ENCODE results near the gene PSMD6.

Gene PSMD6

GRCh38 chr3:63964681-63965485 lies 58.4 kb downstream of the PSMD6 start:
- TF ChIP-seq ZFX (IDR thresholded peaks at IDR 0.05), result no peak
- TF ChIP-seq, protein P1, sequence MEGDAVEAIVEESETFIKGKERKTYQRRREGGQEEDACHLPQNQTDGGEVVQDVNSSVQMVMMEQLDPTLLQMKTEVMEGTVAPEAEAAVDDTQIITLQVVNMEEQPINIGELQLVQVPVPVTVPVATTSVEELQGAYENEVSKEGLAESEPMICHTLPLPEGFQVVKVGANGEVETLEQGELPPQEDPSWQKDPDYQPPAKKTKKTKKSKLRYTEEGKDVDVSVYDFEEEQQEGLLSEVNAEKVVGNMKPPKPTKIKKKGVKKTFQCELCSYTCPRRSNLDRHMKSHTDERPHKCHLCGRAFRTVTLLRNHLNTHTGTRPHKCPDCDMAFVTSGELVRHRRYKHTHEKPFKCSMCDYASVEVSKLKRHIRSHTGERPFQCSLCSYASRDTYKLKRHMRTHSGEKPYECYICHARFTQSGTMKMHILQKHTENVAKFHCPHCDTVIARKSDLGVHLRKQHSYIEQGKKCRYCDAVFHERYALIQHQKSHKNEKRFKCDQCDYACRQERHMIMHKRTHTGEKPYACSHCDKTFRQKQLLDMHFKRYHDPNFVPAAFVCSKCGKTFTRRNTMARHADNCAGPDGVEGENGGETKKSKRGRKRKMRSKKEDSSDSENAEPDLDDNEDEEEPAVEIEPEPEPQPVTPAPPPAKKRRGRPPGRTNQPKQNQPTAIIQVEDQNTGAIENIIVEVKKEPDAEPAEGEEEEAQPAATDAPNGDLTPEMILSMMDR (conservative IDR thresholded peaks at IDR 0.05), result no peak
- no peak overlapping the region for H3K27ac ChIP-seq

DNA sequence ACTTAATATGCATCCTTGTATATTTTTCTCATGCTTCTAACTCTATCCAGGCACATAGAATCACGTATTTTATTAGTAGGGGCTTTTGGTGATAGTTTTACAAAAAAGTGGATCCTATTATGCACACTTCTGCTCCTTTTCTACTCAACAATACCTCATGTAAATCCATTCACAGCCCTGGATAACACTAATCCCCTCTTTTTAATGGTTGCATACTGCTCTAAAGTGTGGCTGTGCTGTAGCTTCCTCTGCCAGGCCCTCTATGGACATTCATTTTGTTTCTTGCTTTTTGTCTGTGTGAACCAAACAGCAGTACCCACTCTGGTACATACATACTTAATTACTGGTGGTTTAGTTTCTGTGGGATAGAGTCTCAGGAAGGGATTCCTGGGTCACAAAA lies 59.8 kb downstream of the PSMD6 start:
- no peak for TF ChIP-seq ZFX (IDR thresholded peaks at IDR 0.05)
- TF ChIP-seq, protein P1 (conservative IDR thresholded peaks at IDR 0.05), result no peak
- no peak overlapping the region for H3K27ac ChIP-seq

- H3K27ac ChIP-seq, result no peak overlapping the region
- TF ChIP-seq, protein P1 (conservative IDR thresholded peaks at IDR 0.05), result peak; percentile 71
- no peak for TF ChIP-seq ZFX (IDR thresholded peaks at IDR 0.05)
Measured at GRCh38 chr3:63961891-63962290, 61.4 kb downstream of the PSMD6 start.

Measured in C4-2B (cell line).